ENCODE results near the gene DYNC2H1. TPM values are rescaled to one million over a fixed set of nuclear protein-coding genes. Genes with fewer than 3 reads are reported as not detected.

Gene DYNC2H1
- total RNA-seq, 1 experiment from 2014 or later = 44.0 TPM

- H3K27me3 ChIP-seq (replicated peaks; ENCODE audit: insufficient read depth, low read depth, low read length, poor library complexity) = no peaks in the 10 kb centered on the region
- no peak for DNase-seq (ENCODE audit: low spot score)
- TF ChIP-seq EZH2 (IDR thresholded peaks at IDR 0.05; ENCODE audit: borderline replicate concordance, low read depth, low read length, poor library complexity, severe bottlenecking) (no peak), CTCF (conservative IDR thresholded peaks at IDR 0.05; ENCODE audit: low read depth, low read length) (no peak)
- H3K9me3 ChIP-seq (ENCODE audit: low read depth, low read length, poor library complexity, severe bottlenecking) = no peaks in the 10 kb centered on the region
- H3K36me3 ChIP-seq (ENCODE audit: insufficient read depth, low read length, poor library complexity, severe bottlenecking) = no peaks in the 10 kb centered on the region
- no peak overlapping the region for H3K4me3 ChIP-seq (ENCODE audit: low read depth, low read length, poor library complexity, severe bottlenecking)
- no TSS peak for BruUV-seq (replicated peaks)
- no peaks in the 10 kb centered on the region for H3K4me1 ChIP-seq (ENCODE audit: insufficient read depth, low read length, poor library complexity, severe bottlenecking)
- intact Hi-C loops (cut with micrococcal nuclease; ENCODE audit: unreplicated experiment) = no loop called here
- ChIA-PET CTCF (no interaction called here), POLR2A (ENCODE audit: low non-redundant PET) (no interaction called here)
- no peak overlapping the region for H3K27ac ChIP-seq (ENCODE audit: low read depth, low read length, poor library complexity, severe bottlenecking)
These were observed 390.6 kb downstream of the DYNC2H1 start for GRCh38 chr11:103499710-103500340.

- intact Hi-C loops (cut with micrococcal nuclease; ENCODE audit: unreplicated experiment) = no loop called here
- BruUV-seq (replicated peaks) = no TSS peak
- CTCF ChIA-PET = no interaction called here
- Histone ChIP-seq H3K27ac (ENCODE audit: low read depth, low read length, poor library complexity, severe bottlenecking) (no peak overlapping the region), H3K4me3 (ENCODE audit: low read depth, low read length, poor library complexity, severe bottlenecking) (no peak overlapping the region), H3K27me3 (replicated peaks; ENCODE audit: insufficient read depth, low read depth, low read length, poor library complexity) (no peaks in the 10 kb centered on the region), H3K4me1 (ENCODE audit: insufficient read depth, low read length, poor library complexity, severe bottlenecking) (no peaks in the 10 kb centered on the region), H3K36me3 (ENCODE audit: insufficient read depth, low read length, poor library complexity, severe bottlenecking) (no peaks in the 10 kb centered on the region), H3K9me3 (ENCODE audit: low read depth, low read length, poor library complexity, severe bottlenecking) (no peaks in the 10 kb centered on the region)
- no peak for DNase-seq (ENCODE audit: low spot score)
- POLR2A ChIA-PET (ENCODE audit: low non-redundant PET) = no interaction called here
- TF ChIP-seq CTCF (conservative IDR thresholded peaks at IDR 0.05; ENCODE audit: low read depth, low read length) (no peak), EZH2 (IDR thresholded peaks at IDR 0.05; ENCODE audit: borderline replicate concordance, low read depth, low read length, poor library complexity, severe bottlenecking) (no peak)
These were observed 406.1 kb downstream of the DYNC2H1 start for GRCh38 chr11:103515283-103515682.

GRCh38 chr11:103520792-103521191 lies 411.6 kb downstream of the DYNC2H1 start:
- CTCF ChIA-PET = no interaction called here
- Histone ChIP-seq H3K27ac (ENCODE audit: low read depth, low read length, poor library complexity, severe bottlenecking) (no peak overlapping the region), H3K9me3 (ENCODE audit: low read depth, low read length, poor library complexity, severe bottlenecking) (no peaks in the 10 kb centered on the region), H3K4me3 (ENCODE audit: low read depth, low read length, poor library complexity, severe bottlenecking) (no peak overlapping the region), H3K27me3 (replicated peaks; ENCODE audit: insufficient read depth, low read depth, low read length, poor library complexity) (no peaks in the 10 kb centered on the region), H3K36me3 (ENCODE audit: insufficient read depth, low read length, poor library complexity, severe bottlenecking) (no peaks in the 10 kb centered on the region), H3K4me1 (ENCODE audit: insufficient read depth, low read length, poor library complexity, severe bottlenecking) (no peaks in the 10 kb centered on the region)
- POLR2A ChIA-PET (ENCODE audit: low non-redundant PET) = no interaction called here
- no peak for TF ChIP-seq EZH2 (IDR thresholded peaks at IDR 0.05; ENCODE audit: borderline replicate concordance, low read depth, low read length, poor library complexity, severe bottlenecking)
- TF ChIP-seq CTCF (conservative IDR thresholded peaks at IDR 0.05; ENCODE audit: low read depth, low read length) = no peak
- BruUV-seq (replicated peaks) = no TSS peak
- intact Hi-C loops (cut with micrococcal nuclease; ENCODE audit: unreplicated experiment) = no loop called here
- no peak for DNase-seq (ENCODE audit: low spot score)

Data from A673 (cell line).